Hepatocyte (in vitro differentiated cells): ENCODE measurements around the gene NOTUM. TPM values are rescaled to one million over a fixed set of nuclear protein-coding genes. Genes with fewer than 3 reads are reported as not detected.

Experiments used
- DNase-seq: peaks from one replicate; pipeline ENCODE4 v3.0.0-alpha.2; 2016; ENCODE audit warnings: low spot score
- H2AFZ ChIP-seq: fragments of 200-600 bp; sonication (generic); 2 replicates; pipeline ENCODE4 v1.6.0; 2016; ENCODE audit warnings: antibody characterized with exemption, mild to moderate bottlenecking
- H3K27ac ChIP-seq: fragments of 200-600 bp; sonication (generic); 2 replicates; pipeline ENCODE4 v1.5.1; 2016; ENCODE audit warnings: mild to moderate bottlenecking
- H3K27me3 ChIP-seq: fragments of 200-600 bp; sonication (generic); 2 replicates; pipeline ENCODE4 v1.6.1; 2016
- H3K36me3 ChIP-seq: fragments of 200-600 bp; sonication (generic); replicated peaks from 2 replicates; pipeline ENCODE4 v1.5.1; 2016; ENCODE audit warnings: low read depth; ENCODE audit not compliant: insufficient read depth
- H3K4me1 ChIP-seq: fragments of 200-600 bp; sonication (generic); 2 replicates; pipeline ENCODE4 v1.5.1; 2016; ENCODE audit warnings: mild to moderate bottlenecking, moderate library complexity; ENCODE audit not compliant: insufficient read depth
- H3K4me2 ChIP-seq: fragments of 200-600 bp; sonication (generic); 2 replicates; pipeline ENCODE4 v1.6.0; 2016
- H3K4me3 ChIP-seq: fragments of 200-600 bp; sonication (generic); 2 replicates; pipeline ENCODE4 v1.5.1; 2016; ENCODE audit warnings: mild to moderate bottlenecking
- H3K79me2 ChIP-seq: fragments of 200-600 bp; sonication (generic); 2 replicates; pipeline ENCODE4 v1.6.0; 2017; ENCODE audit warnings: mild to moderate bottlenecking
- H3K9me2 ChIP-seq: fragments of 200-600 bp; sonication (generic); replicated peaks from 2 replicates; pipeline ENCODE4 v1.6.0; 2017; ENCODE audit warnings: mild to moderate bottlenecking; ENCODE audit not compliant: insufficient read depth
- H3K9me3 ChIP-seq: fragments of 200-600 bp; sonication (generic); 2 replicates; pipeline ENCODE4 v1.5.1; 2016; ENCODE audit warnings: low read depth, mild to moderate bottlenecking
- H4K20me1 ChIP-seq: fragments of 200-600 bp; sonication (generic); 2 replicates; pipeline ENCODE4 v1.6.0; 2016; ENCODE audit warnings: mild to moderate bottlenecking; ENCODE audit not compliant: insufficient read depth, poor library complexity, severe bottlenecking
- CTCF ChIP-seq: fragments of 200-600 bp; sonication (generic); IDR thresholded peaks from 2 replicates; pipeline ENCODE4 v1.5.1; 2016; ENCODE audit warnings: antibody characterized with exemption, mild to moderate bottlenecking; ENCODE audit not compliant: poor library complexity
- EZH2 ChIP-seq: fragments of 200-600 bp; sonication (generic); IDR thresholded peaks from 2 replicates; pipeline ENCODE4 v1.6.1; 2016; ENCODE audit warnings: antibody characterized with exemption, mild to moderate bottlenecking, borderline replicate concordance
- EZH2phosphoT487 ChIP-seq: fragments of 200-600 bp; sonication (generic); IDR thresholded peaks from one replicate; pipeline ENCODE4 v1.6.1; 2018; ENCODE audit warnings: antibody characterized with exemption, mild to moderate bottlenecking, low read depth, moderate library complexity; ENCODE audit not compliant: unreplicated experiment, severe bottlenecking
- WGBS: methylation state at CpG from one replicate; pipeline ENCODE4 v1.1.6; 2016; ENCODE audit warnings: low lambda C conversion rate; ENCODE audit errors: missing lambda C conversion rate; 5-methylcytosine and 5-hydroxymethylcytosine counted together
- polyA plus RNA-seq: library from polyadenylated mRNA; unstranded; fragments of >200 nt; fragmentation: Nextera tagmentation; extraction: Ambion mirVana; gene quantifications from 2 replicates; pipeline ENCODE4 v1.2.1, GENCODE V29; 2016
- total RNA-seq: library from RNA; depleted of rRNA; stranded (reverse); fragments of >200 nt; gene quantifications from 2 replicates; pipeline ENCODE4 v1.2.3, GENCODE V29; 2014

Gene NOTUM
- total and polyA plus RNA-seq, 2 experiments from 2014 or later: 1.0 to 4.7 TPM

GRCh38 chr17:81933178-81933699 lies 27.7 kb downstream of the NOTUM start:
- Histone ChIP-seq H3K36me3 (no peaks in the 10 kb centered on the region), H3K9me2 (no peaks in the 10 kb centered on the region), H3K4me2 (no peak overlapping the region), H3K27me3 (no peaks in the 10 kb centered on the region), H3K4me3 (no peak overlapping the region), H4K20me1 (no peaks in the 10 kb centered on the region), H3K9me3 (no peaks in the 10 kb centered on the region), H3K79me2 (peaks cover 15% of the 10 kb centered on the region), H3K4me1 (peaks cover 17% of the 10 kb centered on the region), H3K27ac (no peak overlapping the region), H2AFZ (no peak overlapping the region)
- WGBS: 95% methylated on average over 14 of the region's 14 CpGs
- no peak for DNase-seq
- TF ChIP-seq EZH2 (no peak), EZH2phosphoT487 (no peak), CTCF (no peak)

- Histone ChIP-seq H3K9me3 (no peaks in the 10 kb centered on the region), H4K20me1 (no peaks in the 10 kb centered on the region), H2AFZ (no peak overlapping the region), H3K27ac (no peak overlapping the region), H3K4me2 (no peak overlapping the region), H3K36me3 (no peaks in the 10 kb centered on the region), H3K4me3 (no peak overlapping the region), H3K27me3 (no peaks in the 10 kb centered on the region), H3K79me2 (peaks cover 15% of the 10 kb centered on the region), H3K4me1 (peaks cover 19% of the 10 kb centered on the region), H3K9me2 (no peaks in the 10 kb centered on the region)
- DNase-seq: no peak
- TF ChIP-seq CTCF (no peak), EZH2 (no peak), EZH2phosphoT487 (no peak)
- 81% methylated on average over 8 of the region's 9 CpGs for WGBS
Observed at GRCh38 chr17:81932333-81932983, 28.5 kb downstream of the NOTUM start.

GRCh38 chr17:81931557-81932332 lies 29.2 kb downstream of the NOTUM start:
- H3K27me3 ChIP-seq: no peaks in the 10 kb centered on the region

More at GRCh38 chr17:81931557-81932332, 29.2 kb downstream of the NOTUM start:
- Histone ChIP-seq H3K9me2 (no peaks in the 10 kb centered on the region), H3K27ac (no peak overlapping the region), H4K20me1 (no peaks in the 10 kb centered on the region), H3K9me3 (no peaks in the 10 kb centered on the region), H3K36me3 (no peaks in the 10 kb centered on the region), H3K79me2 (peaks cover 16% of the 10 kb centered on the region), H3K4me1 (peaks cover 18% of the 10 kb centered on the region), H3K4me3 (no peak overlapping the region), H2AFZ (no peak overlapping the region), H3K4me2 (no peak overlapping the region)
- DNase-seq: no peak
- 77% methylated on average over 14 of the region's 15 CpGs for WGBS
- TF ChIP-seq EZH2phosphoT487 (no peak), CTCF (no peak), EZH2 (no peak)
